Stimulated activated naive CD8-positive, alpha-beta T cell treated with anti-CD3 and anti-CD28 coated beads, Interleukin-15, amount 100 ng/mL, for 72 hours (primary cell): ENCODE results near the gene ATP5F1B.

ENCODE experiments used
- ATAC-seq: fragments of 150-1000 bp; cut with Tn5 transposase; 2 replicates; pipeline ENCODE4 v1.10.0; 2021; ENCODE audit warnings: mild to moderate bottlenecking, moderate library complexity
- DNase-seq, 2 donors: peaks; one replicate each; pipeline ENCODE4 v3.0.0; 2021 to 2022
- H3K27ac Mint-ChIP-seq, 2 donors: one replicate each; pipeline ENCODE4 v1.8.0; 2022; ENCODE audit warnings: mild to moderate bottlenecking in 2 of 2, mixed read lengths in 2 of 2, moderate library complexity in 2 of 2
- H3K27me3 Mint-ChIP-seq: one replicate; pipeline ENCODE4 v1.8.0; 2022; ENCODE audit warnings: mixed read lengths
- H3K4me1 Mint-ChIP-seq: one replicate; pipeline ENCODE4 v1.8.0; 2022; ENCODE audit warnings: mild to moderate bottlenecking, mixed read lengths
- H3K4me3 Mint-ChIP-seq, 2 donors: one replicate each; pipeline ENCODE4 v1.8.0; 2022; ENCODE audit warnings: mild to moderate bottlenecking in 2 of 2, mixed read lengths in 2 of 2, moderate library complexity in 1 of 2
- H3K9me3 Mint-ChIP-seq, 2 donors: one replicate each; pipeline ENCODE4 v1.8.0; 2022; ENCODE audit warnings: mixed read lengths in 2 of 2

The ATP5F1B gene

GRCh38 chr12:56601503-56601902 is 44.3 kb downstream of the ATP5F1B start:
- Mint-ChIP-seq H3K4me3 (no peak overlapping the region), H3K4me1 (peaks cover 6% of the 10 kb centered on the region), H3K27me3 (no peaks in the 10 kb centered on the region), H3K27ac (no peak overlapping the region), H3K9me3 (no peaks in the 10 kb centered on the region)
- ATAC-seq (peak; percentile 68), DNase-seq (peak in 1 of 2 donors; percentile 31)

GRCh38 chr12:56600753-56601152 is 45.0 kb downstream of the ATP5F1B start:
- H3K4me3 Mint-ChIP-seq: no peak overlapping the region
- H3K4me1 Mint-ChIP-seq: peaks cover 13% of the 10 kb centered on the region
- H3K9me3 Mint-ChIP-seq: no peaks in the 10 kb centered on the region
- DNase-seq (no peak), ATAC-seq (no peak)
- no peaks in the 10 kb centered on the region for H3K27me3 Mint-ChIP-seq
- H3K27ac Mint-ChIP-seq: no peak overlapping the region

- no peak for DNase-seq
- no peak for ATAC-seq
- H3K4me1 Mint-ChIP-seq: peaks cover 16% of the 10 kb centered on the region
- H3K4me3 Mint-ChIP-seq: no peak overlapping the region
- H3K27ac Mint-ChIP-seq: peak overlapping the region in 1 of 2 donors; percentile 48
- H3K9me3 Mint-ChIP-seq: no peaks in the 10 kb centered on the region
- no peaks in the 10 kb centered on the region for H3K27me3 Mint-ChIP-seq
Observed at GRCh38 chr12:56599797-56600196, 46.0 kb downstream of the ATP5F1B start.

DNA sequence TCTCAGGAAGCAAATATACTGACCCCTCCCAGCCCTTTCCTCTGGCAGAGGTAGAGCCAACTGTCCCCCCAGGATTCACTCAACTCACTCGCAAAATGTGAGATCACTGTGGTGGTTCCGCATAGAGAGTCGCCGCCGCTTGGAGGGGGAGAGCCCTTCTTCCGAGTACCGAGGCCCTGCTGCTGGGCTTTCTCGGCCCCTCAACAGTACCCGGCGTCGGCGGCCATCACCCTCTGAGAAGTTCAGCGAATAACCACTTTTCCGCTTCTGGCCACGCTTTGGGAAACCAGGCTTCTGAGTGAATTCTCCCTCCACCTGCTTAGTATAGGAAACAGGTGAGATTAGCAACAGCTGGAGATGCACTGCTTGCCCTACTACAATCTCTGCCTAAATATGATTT is 46.7 kb downstream of the ATP5F1B start:
- Mint-ChIP-seq H3K9me3 (no peaks in the 10 kb centered on the region), H3K27me3 (no peaks in the 10 kb centered on the region), H3K27ac (no peak overlapping the region), H3K4me1 (peaks cover 16% of the 10 kb centered on the region), H3K4me3 (no peak overlapping the region)
- DNase-seq: no peak
- no peak for ATAC-seq

DNA sequence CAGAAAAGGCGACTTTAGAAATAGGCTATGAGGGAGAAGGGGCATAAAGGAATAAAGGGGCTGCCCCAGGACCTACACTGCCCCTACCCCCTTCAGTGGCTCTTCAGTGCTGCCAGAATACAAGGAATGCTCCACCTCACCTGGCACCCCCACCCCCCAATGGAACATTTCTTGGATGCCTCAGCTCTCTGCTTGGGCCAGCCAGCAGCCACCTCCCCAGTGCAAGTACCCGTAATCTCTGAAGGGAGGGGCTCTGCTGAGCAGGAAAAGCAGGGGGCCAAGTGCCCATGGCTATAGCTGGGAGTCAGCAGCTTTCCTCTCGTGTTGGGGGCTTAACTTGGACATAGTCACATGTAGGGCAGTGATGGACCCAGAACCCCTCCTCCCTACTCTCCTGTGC is 49.0 kb downstream of the ATP5F1B start:
- Mint-ChIP-seq H3K27ac (peak overlapping the region; percentile 52 to 94), H3K4me3 (no peak overlapping the region), H3K9me3 (no peaks in the 10 kb centered on the region), H3K4me1 (peaks cover 16% of the 10 kb centered on the region), H3K27me3 (no peaks in the 10 kb centered on the region)
- no peak for DNase-seq
- no peak for ATAC-seq

DNA sequence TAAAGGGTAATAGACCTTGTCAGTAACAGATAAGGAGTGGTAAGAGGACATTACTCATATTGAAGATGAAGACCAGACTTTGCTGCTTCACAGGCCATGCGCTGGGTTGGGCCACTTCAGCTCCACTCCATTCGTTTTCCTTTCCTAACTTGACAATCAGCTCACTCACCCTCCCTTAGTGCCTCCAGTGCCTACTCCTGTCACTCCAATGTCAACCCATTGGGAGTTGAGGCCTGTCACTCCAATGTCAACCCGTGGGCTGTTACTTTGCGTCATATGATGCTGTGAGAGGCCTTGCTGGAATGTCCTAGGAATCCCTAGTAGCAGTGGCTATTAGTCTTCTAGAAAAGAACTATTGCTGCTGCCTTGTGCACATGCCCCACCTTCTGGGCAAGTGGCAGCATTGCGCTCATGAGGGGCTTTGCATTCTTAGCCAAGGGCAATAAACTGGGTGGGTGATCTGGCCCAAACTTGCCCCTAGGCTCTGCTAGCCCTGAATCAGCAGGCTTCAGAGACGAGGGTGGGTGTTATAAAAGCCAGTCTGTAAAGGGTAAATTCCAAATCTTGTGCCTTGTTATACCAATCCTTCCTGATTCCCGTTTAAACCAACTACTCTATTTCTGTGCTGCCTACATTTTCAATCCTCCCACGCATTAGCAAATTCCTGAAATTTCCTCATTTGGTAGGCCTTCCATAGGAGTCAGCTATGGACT is 51.7 kb downstream of the ATP5F1B start:
- peak; percentile 61 to 68 for DNase-seq
- no peak overlapping the region for H3K4me3 Mint-ChIP-seq
- H3K27ac Mint-ChIP-seq: peak overlapping the region; percentile 3 to 61
- no peaks in the 10 kb centered on the region for H3K9me3 Mint-ChIP-seq
- H3K27me3 Mint-ChIP-seq: no peaks in the 10 kb centered on the region
- ATAC-seq: peak; percentile 68
- peaks cover 22% of the 10 kb centered on the region for H3K4me1 Mint-ChIP-seq

- Mint-ChIP-seq H3K4me1 (peaks cover 20% of the 10 kb centered on the region), H3K27ac (no peak overlapping the region), H3K27me3 (no peaks in the 10 kb centered on the region), H3K9me3 (no peaks in the 10 kb centered on the region), H3K4me3 (no peak overlapping the region)
- ATAC-seq (no peak), DNase-seq (no peak)
Observed at GRCh38 chr12:56591961-56592360, 53.8 kb downstream of the ATP5F1B start.

DNA sequence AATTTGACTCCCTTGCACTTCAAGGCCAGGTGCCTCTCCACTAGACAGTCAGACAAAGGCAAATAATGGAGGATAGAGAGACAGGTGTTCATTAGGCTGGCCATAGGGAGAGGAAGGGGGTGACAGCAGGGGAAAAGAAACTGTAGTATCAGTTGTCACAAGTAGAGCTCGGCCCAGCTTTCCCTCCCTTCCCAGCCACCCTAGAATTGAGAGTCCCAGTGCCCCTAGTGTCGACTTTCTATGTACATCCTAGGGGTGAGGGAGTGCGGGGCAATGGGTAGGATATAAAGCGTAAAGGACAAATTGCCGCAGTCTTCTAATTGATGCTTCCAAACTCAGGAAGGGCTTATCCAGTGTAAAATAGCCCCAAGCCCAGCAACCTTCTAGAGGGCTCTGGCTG is 54.7 kb downstream of the ATP5F1B start:
- DNase-seq: no peak
- H3K27me3 Mint-ChIP-seq: no peaks in the 10 kb centered on the region
- H3K9me3 Mint-ChIP-seq: no peaks in the 10 kb centered on the region
- H3K27ac Mint-ChIP-seq: peak overlapping the region in 1 of 2 donors; percentile 57
- no peak overlapping the region for H3K4me3 Mint-ChIP-seq
- peaks cover 12% of the 10 kb centered on the region for H3K4me1 Mint-ChIP-seq
- ATAC-seq: no peak

DNA sequence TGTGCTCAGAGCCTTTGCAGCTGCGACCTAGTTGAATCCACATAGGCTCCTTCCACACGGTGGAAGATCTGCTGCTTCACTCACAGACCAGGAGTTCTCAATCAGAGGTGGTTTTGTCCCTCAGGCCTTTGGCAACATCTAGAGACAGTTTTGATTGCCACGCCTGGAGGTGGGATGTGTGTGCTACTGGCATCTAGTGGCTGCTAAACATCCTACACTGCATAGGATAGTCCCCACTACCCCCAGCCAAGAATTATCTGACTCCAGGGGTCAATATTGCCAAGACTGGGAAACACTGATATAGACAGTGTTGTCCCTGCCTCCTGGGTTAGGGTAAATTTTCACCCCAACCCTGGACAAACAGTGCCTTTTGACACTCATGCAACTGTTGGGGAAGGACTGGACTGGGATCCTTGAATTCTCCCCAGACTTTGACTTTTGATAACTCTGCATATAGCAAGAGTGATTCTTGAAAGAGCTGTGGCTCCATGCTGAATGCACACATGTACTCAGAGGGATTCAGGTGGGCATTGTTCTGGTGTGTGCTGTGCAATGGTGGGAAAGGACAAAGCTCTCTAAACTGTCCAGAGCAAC is 55.5 kb downstream of the ATP5F1B start:
- Mint-ChIP-seq H3K27me3 (no peaks in the 10 kb centered on the region), H3K4me1 (peaks cover 6% of the 10 kb centered on the region), H3K9me3 (no peaks in the 10 kb centered on the region), H3K27ac (peak overlapping the region in 1 of 2 donors; percentile 13), H3K4me3 (no peak overlapping the region)
- DNase-seq (peak in 1 of 2 donors; percentile 20), ATAC-seq (peak; percentile 86)

GRCh38 chr12:56589783-56590182 is 56.0 kb downstream of the ATP5F1B start:
- H3K27ac Mint-ChIP-seq: no peak overlapping the region
- peaks cover 6% of the 10 kb centered on the region for H3K4me1 Mint-ChIP-seq
- no peak for ATAC-seq
- H3K4me3 Mint-ChIP-seq: no peak overlapping the region
- H3K9me3 Mint-ChIP-seq: no peaks in the 10 kb centered on the region
- DNase-seq: no peak
- H3K27me3 Mint-ChIP-seq: no peaks in the 10 kb centered on the region
